Thymus (tissue), 11 donors: ENCODE results near the gene FANCM. TPM values are rescaled to one million over a fixed set of nuclear protein-coding genes. Genes with fewer than 3 reads are reported as not detected.
A peak's percentile ranks its signal among the peaks of the same experiment; 100 is the strongest.

ENCODE experiments used
- DNase-seq, 9 donors: peaks; one replicate each; pipeline ENCODE4 v3.0.0-alpha.2; 2013; ENCODE audit warnings: low spot score in 9 of 9, low read depth in 6 of 9, missing footprints in 1 of 9
- H3K27ac ChIP-seq, 2 donors: one replicate each; pipeline ENCODE4 v1.5.1; 2013; ENCODE audit warnings: control low read depth in 1 of 2, low read depth in 1 of 2, low read length in 1 of 2, mild to moderate bottlenecking in 1 of 2, moderate library complexity in 1 of 2
- H3K27me3 ChIP-seq, 2 donors: one replicate each; pipeline ENCODE4 v1.5.1; 2013; ENCODE audit warnings: low read length in 1 of 2; ENCODE audit not compliant: control insufficient read depth in 2 of 2, insufficient read depth in 1 of 2
- H3K36me3 ChIP-seq, 2 donors: one replicate each; pipeline ENCODE4 v1.5.1; 2013; ENCODE audit warnings: low read length in 1 of 2, mild to moderate bottlenecking in 1 of 2, moderate library complexity in 1 of 2; ENCODE audit not compliant: control insufficient read depth in 2 of 2, insufficient read depth in 2 of 2
- H3K4me1 ChIP-seq, 2 donors: one replicate each; pipeline ENCODE4 v1.5.1; 2013; ENCODE audit warnings: low read length in 2 of 2; ENCODE audit not compliant: control insufficient read depth in 2 of 2, insufficient read depth in 2 of 2
- H3K4me3 ChIP-seq, 2 donors: one replicate each; pipeline ENCODE4 v1.5.1; 2013; ENCODE audit warnings: low read length in 2 of 2, control low read depth in 1 of 2, mild to moderate bottlenecking in 1 of 2
- H3K9me3 ChIP-seq, 2 donors: one replicate each; pipeline ENCODE4 v1.5.1; 2013; ENCODE audit warnings: low read length in 1 of 2, mild to moderate bottlenecking in 1 of 2; ENCODE audit not compliant: control insufficient read depth in 2 of 2, insufficient read depth in 1 of 2
- WGBS: extraction: QIAGEN DNeasy Blood & Tissue Kit; methylation state at CpG from one replicate; pipeline ENCODE4 v1.1.7; 2013; 5-methylcytosine and 5-hydroxymethylcytosine counted together
- polyA plus RNA-seq: library from polyadenylated mRNA; stranded (reverse); fragments of 200-250 nt; gene quantifications from one replicate; pipeline ENCODE4 v1.2.3, GENCODE V29; 2013
- total RNA-seq: library from RNA; stranded (reverse); fragments of 120-200 nt; gene quantifications from one replicate; pipeline ENCODE4 v1.2.4, GENCODE V29; 2013
- donor health status: healthy.

Gene FANCM
- total and polyA plus RNA-seq, 2 donors = 7.1 to 10.5 TPM

- Histone ChIP-seq H3K9me3 (no peaks in the 10 kb centered on the region), H3K27me3 (no peaks in the 10 kb centered on the region), H3K36me3 (peaks cover 11 to 52% of the 10 kb centered on the region in 2 donors), H3K27ac (no peak overlapping the region), H3K4me3 (no peak overlapping the region), H3K4me1 (no peaks in the 10 kb centered on the region)
- 97% methylated on average over 6 of the region's 6 CpGs for WGBS
- DNase-seq = no peak
Observed at GRCh38 chr14:45112896-45113781, 22.6 kb upstream of the FANCM start.

GRCh38 chr14:45114327-45114726, 21.4 kb upstream of the FANCM start:
- no peaks in the 10 kb centered on the region for H3K27me3 ChIP-seq
- H3K9me3 ChIP-seq = no peaks in the 10 kb centered on the region
- no peak for DNase-seq
- WGBS = 93% methylated on average over 3 of the region's 3 CpGs
- H3K4me1 ChIP-seq = no peaks in the 10 kb centered on the region
- peaks cover 14 to 53% of the 10 kb centered on the region in 2 donors for H3K36me3 ChIP-seq
- no peak overlapping the region for H3K27ac ChIP-seq
- no peak overlapping the region for H3K4me3 ChIP-seq

GRCh38 chr14:45118594-45118993, 17.1 kb upstream of the FANCM start:
- no peak for DNase-seq
- H3K27ac ChIP-seq = no peak overlapping the region
- H3K4me3 ChIP-seq = no peak overlapping the region
- H3K9me3 ChIP-seq = no peaks in the 10 kb centered on the region
- H3K36me3 ChIP-seq = peaks cover 23 to 58% of the 10 kb centered on the region in 2 donors
- no peaks in the 10 kb centered on the region for H3K4me1 ChIP-seq
- 96% methylated on average over 6 of the region's 6 CpGs for WGBS
- H3K27me3 ChIP-seq = no peaks in the 10 kb centered on the region

- H3K27me3 ChIP-seq = no peaks in the 10 kb centered on the region
- H3K4me1 ChIP-seq = no peaks in the 10 kb centered on the region
- no peak overlapping the region for H3K27ac ChIP-seq
- no peak for DNase-seq
- H3K9me3 ChIP-seq = no peaks in the 10 kb centered on the region
- no peak overlapping the region for H3K4me3 ChIP-seq
- WGBS = 97% methylated on average over 1 of the region's 1 CpG
- peaks cover 26 to 60% of the 10 kb centered on the region in 2 donors for H3K36me3 ChIP-seq
Observed at GRCh38 chr14:45120096-45120495, 15.6 kb upstream of the FANCM start.

- over 99% methylated on average over 3 of the region's 3 CpGs for WGBS
- peaks cover 34 to 45% of the 10 kb centered on the region in 2 donors for H3K36me3 ChIP-seq
- DNase-seq = no peak
- no peaks in the 10 kb centered on the region for H3K4me1 ChIP-seq
- H3K9me3 ChIP-seq = no peaks in the 10 kb centered on the region
- no peak overlapping the region for H3K27ac ChIP-seq
- no peaks in the 10 kb centered on the region for H3K27me3 ChIP-seq
- H3K4me3 ChIP-seq = no peak overlapping the region
Observed at GRCh38 chr14:45123271-45123670, 12.5 kb upstream of the FANCM start.

GRCh38 chr14:45125754-45126153, 10.0 kb upstream of the FANCM start:
- 97% methylated on average over 2 of the region's 2 CpGs for WGBS
- H3K27ac ChIP-seq = no peak overlapping the region
- no peaks in the 10 kb centered on the region for H3K9me3 ChIP-seq
- peaks cover 31 to 34% of the 10 kb centered on the region in 2 donors for H3K36me3 ChIP-seq
- H3K4me1 ChIP-seq = no peaks in the 10 kb centered on the region
- no peaks in the 10 kb centered on the region for H3K27me3 ChIP-seq
- no peak for DNase-seq
- H3K4me3 ChIP-seq = no peak overlapping the region

GRCh38 chr14:45128963-45129629, 6.6 kb upstream of the FANCM start:
- Histone ChIP-seq H3K9me3 (no peaks in the 10 kb centered on the region), H3K27me3 (no peaks in the 10 kb centered on the region), H3K36me3 (peaks cover 16 to 19% of the 10 kb centered on the region in 2 donors)

GRCh38 chr14:45133683-45134050, 2.1 kb upstream of the FANCM start:
- H3K36me3 ChIP-seq = peaks cover 3 to 6% of the 10 kb centered on the region in 2 donors
- H3K4me3 ChIP-seq = peak overlapping the region; percentile 72 to 94
- H3K27ac ChIP-seq = peak overlapping the region; percentile 79 to 86
- peak in 3 of 9 donors; percentile 3 to 6 (median 4) for DNase-seq
- H3K9me3 ChIP-seq = no peaks in the 10 kb centered on the region
- WGBS = 1% methylated on average over 9 of the region's 9 CpGs
- peaks cover 7 to 13% of the 10 kb centered on the region in 2 donors for H3K4me1 ChIP-seq
- no peaks in the 10 kb centered on the region for H3K27me3 ChIP-seq

More at GRCh38 chr14:45128963-45129629, 6.6 kb upstream of the FANCM start:
- Histone ChIP-seq H3K4me3 (no peak overlapping the region), H3K27ac (no peak overlapping the region), H3K4me1 (peaks cover 2 to 4% of the 10 kb centered on the region in 2 donors)
- 47% methylated on average over 1 of the region's 1 CpG for WGBS
- no peak for DNase-seq
